ENCODE data around the gene NHS. TPM values are rescaled to one million over a fixed set of nuclear protein-coding genes. Genes with fewer than 3 reads are reported as not detected.

The NHS gene
- total RNA-seq, 1 donor from 2014 or later = 27.8 TPM

DNA sequence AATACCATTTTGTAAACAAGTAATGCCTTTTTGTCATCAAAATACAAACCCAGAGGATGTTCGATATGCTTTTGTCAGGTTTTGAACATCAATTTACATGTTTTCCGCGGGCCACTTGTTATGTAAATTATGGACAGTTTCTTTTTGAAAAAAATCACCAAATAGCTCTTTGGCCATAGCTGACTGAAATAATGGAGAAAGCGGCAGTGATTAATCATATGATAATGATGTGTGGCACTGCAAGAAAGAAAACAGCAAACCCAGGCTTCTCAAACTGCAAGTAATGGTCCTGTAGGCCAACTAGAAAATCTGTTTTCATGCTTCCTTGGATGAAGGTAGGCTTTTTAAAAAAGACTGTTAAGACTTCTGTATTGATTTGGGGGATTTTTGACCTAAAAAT, 346.7 kb downstream of the NHS start:
- TF ChIP-seq, protein P1, sequence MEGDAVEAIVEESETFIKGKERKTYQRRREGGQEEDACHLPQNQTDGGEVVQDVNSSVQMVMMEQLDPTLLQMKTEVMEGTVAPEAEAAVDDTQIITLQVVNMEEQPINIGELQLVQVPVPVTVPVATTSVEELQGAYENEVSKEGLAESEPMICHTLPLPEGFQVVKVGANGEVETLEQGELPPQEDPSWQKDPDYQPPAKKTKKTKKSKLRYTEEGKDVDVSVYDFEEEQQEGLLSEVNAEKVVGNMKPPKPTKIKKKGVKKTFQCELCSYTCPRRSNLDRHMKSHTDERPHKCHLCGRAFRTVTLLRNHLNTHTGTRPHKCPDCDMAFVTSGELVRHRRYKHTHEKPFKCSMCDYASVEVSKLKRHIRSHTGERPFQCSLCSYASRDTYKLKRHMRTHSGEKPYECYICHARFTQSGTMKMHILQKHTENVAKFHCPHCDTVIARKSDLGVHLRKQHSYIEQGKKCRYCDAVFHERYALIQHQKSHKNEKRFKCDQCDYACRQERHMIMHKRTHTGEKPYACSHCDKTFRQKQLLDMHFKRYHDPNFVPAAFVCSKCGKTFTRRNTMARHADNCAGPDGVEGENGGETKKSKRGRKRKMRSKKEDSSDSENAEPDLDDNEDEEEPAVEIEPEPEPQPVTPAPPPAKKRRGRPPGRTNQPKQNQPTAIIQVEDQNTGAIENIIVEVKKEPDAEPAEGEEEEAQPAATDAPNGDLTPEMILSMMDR (conservative IDR thresholded peaks at IDR 0.05) = no peak
- Mint-ChIP-seq H3K4me3 (no peak overlapping the region), H3K9me3 (no peaks in the 10 kb centered on the region), H3K27ac (no peak overlapping the region), H3K36me3 (peaks cover 13% of the 10 kb centered on the region), H3K4me1 (ENCODE audit: unreplicated experiment) (peaks cover 16% of the 10 kb centered on the region), H3K27me3 (no peaks in the 10 kb centered on the region)
- DNase-seq (ENCODE audit: extremely low spot score, unreplicated experiment) = no peak

DNA sequence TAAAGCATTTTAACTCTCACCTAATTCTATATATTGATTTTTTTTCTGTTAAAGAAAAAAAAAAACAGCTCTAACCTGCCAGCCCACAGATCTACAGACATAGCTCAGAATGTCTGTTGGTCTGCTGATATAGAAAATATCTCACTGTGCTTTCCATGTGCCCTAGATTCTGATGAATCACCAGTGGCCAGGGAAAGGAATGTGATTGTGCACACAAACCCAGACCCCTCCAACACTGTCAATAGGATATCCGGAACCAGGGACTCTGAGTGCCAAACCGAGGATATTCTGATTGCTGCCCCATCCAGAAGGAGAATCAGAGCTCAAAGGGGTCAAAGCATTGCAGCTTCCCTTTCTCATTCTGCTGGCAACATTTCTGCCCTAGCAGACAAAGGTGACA, 350.2 kb downstream of the NHS start:
- H3K27me3 Mint-ChIP-seq = no peaks in the 10 kb centered on the region
- peaks cover 32% of the 10 kb centered on the region for H3K36me3 Mint-ChIP-seq
- H3K9me3 Mint-ChIP-seq = no peaks in the 10 kb centered on the region
- TF ChIP-seq, protein P1 (conservative IDR thresholded peaks at IDR 0.05) = no peak
- H3K4me1 Mint-ChIP-seq (ENCODE audit: unreplicated experiment) = peaks cover 12% of the 10 kb centered on the region
- no peak overlapping the region for H3K4me3 Mint-ChIP-seq
- no peak for DNase-seq (ENCODE audit: extremely low spot score, unreplicated experiment)
- no peak overlapping the region for H3K27ac Mint-ChIP-seq

DNA sequence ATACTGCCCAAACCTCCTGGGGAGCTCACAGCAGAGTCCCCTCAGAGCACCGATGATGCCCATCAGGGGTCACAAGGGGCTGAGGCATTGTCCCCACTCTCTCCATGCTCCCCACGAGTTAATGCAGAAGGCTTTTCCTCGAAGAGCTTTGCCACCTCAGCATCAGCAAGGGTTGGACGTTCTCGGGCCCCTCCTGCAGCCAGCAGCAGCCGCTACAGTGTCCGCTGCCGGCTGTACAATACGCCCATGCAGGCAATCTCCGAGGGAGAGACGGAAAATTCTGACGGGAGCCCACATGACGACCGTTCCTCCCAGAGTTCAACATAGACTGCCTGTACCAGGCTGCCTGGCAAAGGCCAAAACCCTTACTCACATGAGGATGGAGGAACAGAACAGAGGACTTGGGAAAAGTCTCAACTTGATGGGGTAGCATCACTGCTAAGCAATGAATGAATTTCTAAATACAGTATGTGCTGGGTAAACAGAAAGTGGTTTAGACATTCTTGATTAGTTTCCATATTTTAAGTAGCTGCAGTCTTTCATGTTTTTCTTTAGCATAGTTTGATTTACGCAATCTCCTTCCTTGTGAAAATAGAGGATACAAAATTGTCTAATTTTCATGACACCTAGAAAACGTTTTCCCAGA, 357.3 kb downstream of the NHS start:
- peaks cover 26% of the 10 kb centered on the region for H3K36me3 Mint-ChIP-seq
- no peak overlapping the region for H3K4me3 Mint-ChIP-seq
- TF ChIP-seq, protein P1 (conservative IDR thresholded peaks at IDR 0.05) = no peak

DNA sequence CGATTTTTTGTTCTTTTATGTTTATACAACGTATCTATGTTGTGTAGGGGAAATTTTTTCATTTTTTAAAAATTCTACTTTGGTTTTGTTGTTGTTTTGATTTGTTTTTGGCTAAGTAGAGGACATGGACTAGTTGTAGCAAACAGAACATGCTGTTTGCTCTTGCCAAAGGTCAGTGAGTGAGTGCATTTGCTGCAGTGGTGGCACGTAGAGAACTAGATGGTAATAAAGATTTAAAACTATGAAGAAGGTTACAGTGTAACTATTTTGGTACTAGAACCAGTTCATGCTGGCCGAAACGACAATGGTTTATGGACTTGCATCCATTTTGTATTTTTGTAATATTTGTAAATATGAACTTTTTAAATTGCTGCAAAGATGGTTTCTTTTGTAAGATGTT, 360.4 kb downstream of the NHS start:
- Mint-ChIP-seq H3K27me3 (no peaks in the 10 kb centered on the region), H3K27ac (peak overlapping the region; percentile 36), H3K4me3 (peak overlapping the region; percentile 28)

More for the DNA sequence above, 357.3 kb downstream of the NHS start:
- Mint-ChIP-seq H3K27ac (no peak overlapping the region), H3K27me3 (no peaks in the 10 kb centered on the region), H3K9me3 (no peaks in the 10 kb centered on the region), H3K4me1 (ENCODE audit: unreplicated experiment) (peaks cover 11% of the 10 kb centered on the region)
- no peak for DNase-seq (ENCODE audit: extremely low spot score, unreplicated experiment)

DNA sequence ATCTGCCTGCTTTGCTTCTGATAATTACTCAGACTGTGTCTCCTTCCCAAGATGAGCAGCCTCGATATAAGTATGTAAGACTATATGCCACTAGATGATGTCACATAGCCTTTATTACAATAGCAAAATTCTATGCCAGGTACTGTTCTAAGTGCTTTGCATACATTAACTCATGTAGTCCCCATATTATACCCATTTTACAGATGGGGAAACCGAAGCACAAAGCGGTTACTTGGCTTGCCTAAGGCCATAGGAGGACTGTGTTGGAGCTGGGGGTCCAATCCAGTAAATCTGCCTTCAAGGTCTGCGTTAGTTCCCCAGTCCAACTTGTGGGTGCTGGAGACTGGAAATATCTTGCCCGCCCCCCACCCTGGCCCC, 361.5 kb downstream of the NHS start:
- H3K4me3 Mint-ChIP-seq = peak overlapping the region; percentile 90
- H3K4me1 Mint-ChIP-seq (ENCODE audit: unreplicated experiment) = peaks cover 17% of the 10 kb centered on the region
- H3K27ac Mint-ChIP-seq = peak overlapping the region; percentile 88
- DNase-seq (ENCODE audit: extremely low spot score, unreplicated experiment) = no peak
- H3K27me3 Mint-ChIP-seq = no peaks in the 10 kb centered on the region
- TF ChIP-seq, protein P1 (conservative IDR thresholded peaks at IDR 0.05) = no peak
- no peaks in the 10 kb centered on the region for H3K9me3 Mint-ChIP-seq
- H3K36me3 Mint-ChIP-seq = peaks cover 6% of the 10 kb centered on the region

More for the DNA sequence above, 360.4 kb downstream of the NHS start:
- Mint-ChIP-seq H3K9me3 (no peaks in the 10 kb centered on the region), H3K4me1 (ENCODE audit: unreplicated experiment) (peaks cover 17% of the 10 kb centered on the region), H3K36me3 (peaks cover 8% of the 10 kb centered on the region)
- TF ChIP-seq, protein P1 (conservative IDR thresholded peaks at IDR 0.05) = no peak
- DNase-seq (ENCODE audit: extremely low spot score, unreplicated experiment) = no peak

Measured in type B pancreatic cell (in vitro differentiated cells).